ENCODE results near the gene ADGRA3.

ADGRA3 gene

GRCh38 chr4:22372986-22373385, 142.9 kb downstream of the ADGRA3 start:
- DNase-seq (ENCODE audit: extremely low read depth, low read depth) = no peak
- H3K4me3 ChIP-seq (replicated peaks; ENCODE audit: low read depth, low read length) = no peak overlapping the region
- no peak for TF ChIP-seq CTCF (IDR thresholded peaks at IDR 0.05; ENCODE audit: low read depth, low read length, missing control alignments)

GRCh38 chr4:22369901-22370562, 145.8 kb downstream of the ADGRA3 start:
- TF ChIP-seq CTCF (IDR thresholded peaks at IDR 0.05; ENCODE audit: low read depth, low read length, missing control alignments) = no peak
- H3K4me3 ChIP-seq (replicated peaks; ENCODE audit: low read depth, low read length) = no peak overlapping the region
- no peak for DNase-seq (ENCODE audit: extremely low read depth, low read depth)

- no peak for TF ChIP-seq CTCF (IDR thresholded peaks at IDR 0.05; ENCODE audit: low read depth, low read length, missing control alignments)
- no peak overlapping the region for H3K4me3 ChIP-seq (replicated peaks; ENCODE audit: low read depth, low read length)
- DNase-seq (ENCODE audit: extremely low read depth, low read depth) = no peak
These were observed 152.1 kb downstream of the ADGRA3 start for GRCh38 chr4:22363787-22364186.

GRCh38 chr4:22363036-22363435, 152.8 kb downstream of the ADGRA3 start:
- TF ChIP-seq CTCF (IDR thresholded peaks at IDR 0.05; ENCODE audit: low read depth, low read length, missing control alignments) = no peak
- DNase-seq (ENCODE audit: extremely low read depth, low read depth) = no peak
- H3K4me3 ChIP-seq (replicated peaks; ENCODE audit: low read depth, low read length) = no peak overlapping the region

GRCh38 chr4:22356987-22357596, 158.8 kb downstream of the ADGRA3 start:
- DNase-seq (ENCODE audit: extremely low read depth, low read depth) = no peak
- H3K4me3 ChIP-seq (replicated peaks; ENCODE audit: low read depth, low read length) = no peak overlapping the region
- TF ChIP-seq CTCF (IDR thresholded peaks at IDR 0.05; ENCODE audit: low read depth, low read length, missing control alignments) = peak; percentile 29

- DNase-seq (ENCODE audit: extremely low read depth, low read depth) = no peak
- no peak overlapping the region for H3K4me3 ChIP-seq (replicated peaks; ENCODE audit: low read depth, low read length)
- TF ChIP-seq CTCF (IDR thresholded peaks at IDR 0.05; ENCODE audit: low read depth, low read length, missing control alignments) = no peak
These were observed 167.5 kb downstream of the ADGRA3 start for GRCh38 chr4:22348410-22348809.

All from HFF-Myc (cell line).